Fibroblast of pulmonary artery (primary cell): Measurements from ENCODE around the gene NCK2.

Experiments used
- DNase-seq: peaks from one replicate; pipeline ENCODE4 v3.0.0-alpha.2; 2010; ENCODE audit warnings: low read depth
- H3K4me3 ChIP-seq: replicated peaks from 2 replicates; pipeline ENCODE4 v1.5.1; 2011; ENCODE audit warnings: low read depth, mild to moderate bottlenecking, control low read depth, low read length, moderate library complexity
- CTCF ChIP-seq: IDR thresholded peaks from 2 replicates; pipeline ENCODE4 v1.5.1; 2011; ENCODE audit warnings: mild to moderate bottlenecking, control low read depth, low read length, inconsistent platforms; ENCODE audit errors: missing control alignments

NCK2 gene

DNA sequence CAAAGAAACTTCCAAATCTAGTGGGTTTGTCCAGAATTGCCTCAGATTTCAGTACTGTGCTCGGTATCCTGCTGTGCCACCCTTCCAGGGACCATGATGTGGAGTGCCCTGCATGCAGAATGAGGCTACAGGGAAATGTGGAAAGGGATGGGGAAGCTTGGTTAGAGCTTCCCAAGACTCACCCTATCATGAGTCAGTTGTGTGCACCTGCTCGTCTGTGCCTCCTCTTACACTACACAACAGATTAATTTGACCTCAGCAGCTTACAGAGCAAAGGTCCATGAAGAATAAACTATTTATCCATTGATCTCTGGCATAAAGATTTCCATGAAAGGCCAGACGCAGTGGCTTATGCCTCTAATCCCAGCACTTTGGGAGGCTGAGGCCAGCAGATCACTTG lies 21.3 kb upstream of the NCK2 start:
- DNase-seq, result no peak
- no peak overlapping the region for H3K4me3 ChIP-seq
- no peak for TF ChIP-seq CTCF

- no peak overlapping the region for H3K4me3 ChIP-seq
- no peak for TF ChIP-seq CTCF
- DNase-seq, result no peak
These were observed 19.3 kb upstream of the NCK2 start for GRCh38 chr2:105725388-105725787.

DNA sequence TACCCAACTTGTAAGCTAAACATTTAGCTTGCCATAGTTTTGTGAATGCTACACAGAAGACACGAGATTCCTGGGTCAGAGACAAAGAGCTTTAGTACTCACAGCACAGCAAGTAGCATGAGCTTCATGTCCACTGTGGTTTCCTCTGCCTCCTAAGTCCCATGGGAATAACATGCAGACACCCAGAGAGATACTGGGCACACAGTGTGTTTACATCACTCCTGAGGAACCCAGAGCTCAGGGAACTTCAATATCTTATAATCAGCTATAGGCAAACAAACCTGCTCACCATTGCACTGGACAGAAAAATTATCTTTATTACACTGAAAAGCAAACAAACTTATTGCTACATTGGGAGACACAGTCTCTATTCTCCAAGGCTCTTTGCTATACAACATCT lies 14.5 kb upstream of the NCK2 start:
- DNase-seq, result no peak
- no peak for TF ChIP-seq CTCF
- no peak overlapping the region for H3K4me3 ChIP-seq

GRCh38 chr2:105731511-105731910 lies 13.2 kb upstream of the NCK2 start:
- H3K4me3 ChIP-seq, result no peak overlapping the region
- no peak for TF ChIP-seq CTCF
- DNase-seq, result peak; percentile 45

DNA sequence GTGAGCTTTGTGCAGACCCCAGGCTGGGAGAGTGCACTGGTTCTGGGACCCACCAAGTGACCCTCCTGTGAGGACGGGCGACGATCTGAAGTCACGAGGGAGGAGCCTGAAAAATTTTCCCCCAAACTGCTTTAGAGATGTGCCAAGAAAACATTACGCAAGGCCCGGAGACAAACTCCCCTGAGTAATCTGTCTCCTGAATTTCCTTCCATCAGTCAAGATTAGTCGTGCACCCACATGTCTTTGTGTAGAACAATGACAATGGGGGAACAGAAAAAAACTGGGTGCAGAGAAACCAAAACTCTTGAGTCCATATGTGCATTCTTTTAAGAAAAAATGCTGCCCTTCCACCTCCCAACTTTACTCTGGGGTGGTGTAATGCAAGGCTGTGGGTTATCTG lies 12.6 kb upstream of the NCK2 start:
- TF ChIP-seq CTCF, result no peak
- DNase-seq, result peak; percentile 75
- no peak overlapping the region for H3K4me3 ChIP-seq

- no peak overlapping the region for H3K4me3 ChIP-seq
- TF ChIP-seq CTCF, result no peak
- DNase-seq, result no peak
These were observed 11.6 kb upstream of the NCK2 start for GRCh38 chr2:105732955-105733607.

DNA sequence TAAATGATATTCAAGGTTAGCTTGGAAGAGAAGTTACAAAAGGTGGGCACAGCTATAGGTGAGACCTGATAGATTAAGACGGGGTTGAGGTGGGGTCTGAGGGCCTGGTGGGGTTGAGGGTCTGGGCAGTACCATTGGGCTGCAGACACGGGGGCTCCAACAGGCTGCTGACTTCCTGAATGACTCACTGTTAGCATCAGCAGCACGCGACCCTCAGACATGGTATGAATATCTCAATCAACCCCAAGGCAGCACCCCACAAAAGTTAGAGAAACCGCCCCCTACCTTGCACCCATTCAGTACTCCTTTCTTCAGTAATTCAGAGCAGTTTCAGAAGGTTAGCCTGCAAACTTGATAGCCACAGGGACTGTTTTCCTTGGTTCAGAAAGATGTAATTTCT lies 10.8 kb upstream of the NCK2 start:
- no peak for DNase-seq
- no peak overlapping the region for H3K4me3 ChIP-seq
- TF ChIP-seq CTCF, result no peak
